ENCODE results near the gene POU5F1.
"Not testable (repeated sequence)": the region's sequence is repeated elsewhere in the genome, so short reads cannot be mapped to it uniquely, and the experiment has no call there.

Gene POU5F1

DNA sequence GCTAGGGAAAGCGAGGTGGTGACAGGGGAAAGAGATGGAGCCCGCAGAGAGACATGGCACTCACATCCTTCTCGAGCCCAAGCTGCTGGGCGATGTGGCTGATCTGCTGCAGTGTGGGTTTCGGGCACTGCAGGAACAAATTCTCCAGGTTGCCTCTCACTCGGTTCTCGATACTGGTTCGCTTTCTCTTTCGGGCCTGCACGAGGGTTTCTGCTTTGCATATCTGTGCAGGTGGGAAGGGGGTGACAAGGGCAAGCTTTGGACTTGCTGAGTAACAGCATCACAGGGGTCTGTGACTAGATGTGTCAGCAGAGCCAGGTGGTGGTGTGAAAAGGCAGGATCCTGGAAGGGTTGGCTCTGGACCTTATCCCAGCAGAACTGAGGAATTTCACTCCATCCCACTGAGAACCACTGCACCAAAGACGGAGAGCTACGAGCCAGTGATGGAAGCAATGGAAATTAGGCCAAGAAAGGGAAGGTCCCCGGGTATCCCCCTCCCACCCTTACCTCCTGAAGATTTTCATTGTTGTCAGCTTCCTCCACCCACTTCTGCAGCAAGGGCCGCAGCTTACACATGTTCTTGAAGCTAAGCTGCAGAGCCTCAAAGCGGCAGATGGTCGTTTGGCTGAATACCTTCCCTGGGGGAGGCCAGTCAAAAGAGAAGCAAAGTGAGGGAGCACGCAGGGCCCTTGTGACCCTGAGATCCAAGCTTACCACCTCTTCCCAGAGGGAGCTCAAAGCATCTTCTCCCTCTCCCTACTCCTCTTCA lies 5.2 kb downstream of the POU5F1 start:
- not testable (repeated sequence) for FAIRE-seq

DNA sequence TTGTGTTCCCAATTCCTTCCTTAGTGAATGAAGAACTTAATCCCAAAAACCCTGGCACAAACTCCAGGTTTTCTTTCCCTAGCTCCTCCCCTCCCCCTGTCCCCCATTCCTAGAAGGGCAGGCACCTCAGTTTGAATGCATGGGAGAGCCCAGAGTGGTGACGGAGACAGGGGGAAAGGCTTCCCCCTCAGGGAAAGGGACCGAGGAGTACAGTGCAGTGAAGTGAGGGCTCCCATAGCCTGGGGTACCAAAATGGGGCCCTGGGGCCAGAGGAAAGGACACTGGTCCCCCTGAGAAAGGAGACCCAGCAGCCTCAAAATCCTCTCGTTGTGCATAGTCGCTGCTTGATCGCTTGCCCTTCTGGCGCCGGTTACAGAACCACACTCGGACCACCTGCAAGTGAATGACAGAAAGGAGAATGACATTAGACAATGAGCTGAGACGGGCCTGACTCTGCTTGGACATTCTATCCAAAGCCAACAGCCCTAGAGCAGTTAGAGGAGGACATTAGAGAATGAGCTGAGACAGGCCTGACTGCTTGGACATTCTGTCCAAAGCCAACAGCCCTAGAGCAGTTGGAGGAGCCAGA lies 5.9 kb downstream of the POU5F1 start:
- not testable (repeated sequence) for FAIRE-seq

DNA sequence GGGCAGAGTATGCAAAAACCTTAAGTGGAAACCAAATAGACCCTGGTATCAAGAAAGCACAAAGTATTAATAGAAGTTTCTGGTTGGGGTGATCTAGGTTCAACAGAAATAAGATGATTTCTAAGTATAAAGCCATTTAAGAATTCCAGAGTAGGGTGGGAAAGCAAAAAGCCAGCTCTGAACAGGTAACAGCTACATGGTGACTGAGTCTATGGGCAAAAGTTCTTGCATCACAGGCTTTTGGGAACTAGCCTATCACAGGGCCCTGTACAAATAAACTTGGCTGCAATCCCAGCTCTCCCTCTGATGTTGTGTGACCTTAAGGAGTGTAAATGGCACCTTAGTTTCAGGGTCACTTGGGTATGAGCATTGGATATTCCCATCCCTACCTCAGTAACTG lies 6.6 kb downstream of the POU5F1 start:
- no peak for FAIRE-seq

DNA sequence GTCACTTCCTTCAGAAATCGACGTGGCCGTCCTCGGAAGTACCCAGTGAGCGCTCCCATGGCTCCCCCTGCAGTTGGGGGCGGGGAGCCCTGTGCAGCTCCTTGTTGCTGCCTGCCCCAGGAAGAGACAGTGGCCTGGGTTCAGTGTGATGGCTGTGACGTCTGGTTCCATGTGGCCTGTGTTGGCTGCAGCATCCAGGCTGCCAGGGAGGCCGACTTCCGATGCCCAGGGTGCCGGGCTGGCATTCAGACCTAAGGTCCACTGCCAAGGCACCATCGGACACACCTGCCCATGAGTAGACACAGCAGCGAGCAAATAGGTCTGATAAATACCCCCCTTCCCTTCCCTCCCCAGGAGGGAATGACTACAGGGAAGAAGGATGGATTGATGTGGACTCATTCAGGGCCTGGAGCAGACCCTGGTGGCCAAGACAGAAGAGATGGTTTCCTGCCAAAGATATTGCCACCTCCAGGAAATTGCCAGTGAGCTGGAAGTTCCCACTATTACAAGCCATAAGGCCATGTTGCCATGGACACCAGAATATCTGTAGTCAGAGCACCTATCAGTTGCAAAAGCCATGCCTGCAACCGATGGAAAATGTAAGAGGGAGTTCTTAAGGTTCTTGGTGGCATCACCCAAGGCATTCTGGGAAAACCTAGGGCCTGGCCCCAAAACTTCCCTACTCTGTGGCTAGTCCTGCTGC lies 7.9 kb downstream of the POU5F1 start:
- no peak for FAIRE-seq

DNA sequence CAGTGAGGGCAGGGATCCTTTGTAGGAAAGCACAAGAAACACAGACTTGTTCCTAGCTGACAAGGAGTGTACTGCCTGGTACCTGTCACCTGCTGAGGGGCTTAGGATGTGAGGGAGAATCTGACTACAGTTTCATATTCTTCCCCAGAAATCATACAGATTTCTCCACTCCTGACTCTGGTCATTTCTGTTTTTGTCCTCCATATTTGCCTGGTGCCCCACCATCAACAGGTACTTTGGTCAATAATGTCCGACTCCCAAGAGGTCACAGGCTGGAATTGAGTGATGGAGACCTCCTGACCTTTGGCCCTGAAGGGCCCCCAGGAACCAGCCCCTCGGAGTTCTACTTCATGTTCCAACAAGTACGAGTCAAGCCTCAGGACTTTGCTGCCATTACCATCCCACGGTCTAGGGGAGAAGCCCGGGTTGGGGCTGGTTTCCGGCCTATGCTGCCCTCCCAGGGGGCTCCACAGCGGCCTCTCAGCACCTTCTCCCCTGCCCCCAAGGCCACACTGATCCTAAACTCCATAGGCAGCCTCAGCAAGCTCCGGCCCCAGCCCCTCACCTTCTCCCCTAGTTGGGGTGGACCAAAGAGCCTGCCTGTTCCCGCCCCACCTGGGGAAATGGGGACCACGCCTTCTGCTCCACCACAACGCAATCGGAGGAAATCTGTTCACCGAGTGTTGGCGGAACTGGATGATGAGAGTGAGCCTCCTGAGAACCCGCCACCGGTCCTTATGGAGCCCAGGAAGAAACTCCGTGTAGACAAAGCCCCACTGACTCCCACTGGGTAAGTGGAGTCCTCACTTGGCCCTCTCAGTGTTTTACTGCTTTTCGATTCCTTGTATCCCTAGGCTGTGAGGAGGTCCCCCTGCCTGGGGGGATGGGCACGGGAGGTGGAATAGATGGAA lies 9.0 kb downstream of the POU5F1 start:
- no peak for FAIRE-seq

DNA sequence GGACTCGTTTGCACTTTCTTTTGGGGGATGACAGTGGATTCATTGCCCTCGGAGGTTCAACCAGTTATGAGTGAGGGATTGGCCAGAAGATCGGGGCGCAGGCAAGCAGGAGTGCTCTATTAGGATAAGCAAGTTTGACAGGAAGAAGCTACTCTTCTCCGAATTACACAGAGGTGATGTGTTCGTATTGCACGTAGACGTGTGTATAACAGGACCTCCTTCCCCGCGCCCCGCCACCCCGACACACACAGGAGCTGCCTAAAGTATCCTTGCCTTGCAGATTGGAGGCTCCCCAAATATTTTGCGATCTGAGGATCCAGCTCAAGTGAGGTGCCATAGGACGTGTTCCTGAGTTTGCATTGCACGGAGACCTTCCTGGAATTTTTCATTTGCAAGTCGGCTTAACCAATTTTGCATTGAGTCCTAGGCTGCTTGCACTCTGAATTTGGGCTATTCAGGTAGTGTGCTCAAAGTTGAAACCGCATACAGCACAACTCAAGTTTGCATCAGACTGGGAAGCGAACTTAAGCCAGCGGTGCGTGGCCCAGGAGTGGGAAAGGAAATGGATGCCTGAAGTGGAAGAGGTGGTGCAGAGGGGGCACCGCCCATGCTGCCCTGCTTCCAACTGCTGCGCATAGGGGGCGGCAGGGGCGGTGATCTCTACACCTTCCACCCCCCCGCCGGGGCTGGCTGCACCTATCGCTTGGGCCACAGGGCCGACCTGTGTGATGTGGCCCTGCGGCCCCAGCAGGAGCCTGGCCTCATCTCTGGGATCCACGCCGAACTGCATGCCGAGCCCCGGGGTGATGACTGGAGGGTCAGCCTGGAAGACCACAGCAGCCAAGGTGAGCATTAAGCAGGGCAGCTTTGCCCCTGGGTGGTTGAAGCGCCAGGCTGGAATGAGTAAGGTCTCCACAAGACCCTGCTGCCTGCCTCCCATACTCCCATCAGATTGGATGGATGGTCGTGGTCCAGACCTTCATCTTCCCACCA lies 11.3 kb downstream of the POU5F1 start:
- FAIRE-seq: no peak

DNA sequence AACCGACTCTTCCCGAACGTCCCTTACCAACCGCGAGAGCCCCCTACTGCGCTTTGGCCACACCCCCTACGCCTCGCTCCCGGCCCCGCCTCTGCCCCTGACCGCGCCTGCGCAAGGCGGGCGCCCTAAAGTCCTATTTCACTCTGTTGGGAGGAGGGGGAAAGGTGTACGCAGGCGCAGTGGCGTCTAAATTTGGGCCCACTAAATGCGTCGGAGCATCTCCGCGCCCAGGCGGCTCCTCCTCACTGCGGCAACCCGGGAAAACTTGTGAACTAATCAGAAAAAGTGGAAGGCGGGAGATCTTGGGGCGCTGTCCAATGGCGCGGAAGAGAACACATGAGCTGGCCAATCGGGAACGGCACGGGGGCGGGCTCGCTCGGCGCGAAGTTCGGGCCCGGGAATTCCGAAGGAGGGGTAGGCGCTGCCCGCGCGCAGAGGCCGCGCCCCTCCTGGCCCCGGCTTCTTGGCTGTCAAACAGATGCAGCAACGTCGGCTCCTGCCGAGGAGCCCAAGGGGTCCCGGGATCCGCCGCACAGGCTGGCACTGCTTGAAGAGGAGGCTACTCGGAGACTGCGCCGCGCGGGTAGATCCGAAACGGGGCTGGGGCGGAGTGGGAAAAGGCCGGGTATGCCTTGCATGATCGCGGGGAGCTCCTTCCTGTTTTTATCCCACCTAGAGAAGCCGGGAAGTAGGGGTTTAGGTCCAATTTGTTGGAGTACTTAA lies 12.2 kb downstream of the POU5F1 start, which contains the start of gene TCF19:
TSS of gene TCF19 (plus strand) at position 450 of the 723 bp plus-strand sequence. CDS start 881 bp downstream, outside the sequence.
- peak; percentile 98 for FAIRE-seq

DNA sequence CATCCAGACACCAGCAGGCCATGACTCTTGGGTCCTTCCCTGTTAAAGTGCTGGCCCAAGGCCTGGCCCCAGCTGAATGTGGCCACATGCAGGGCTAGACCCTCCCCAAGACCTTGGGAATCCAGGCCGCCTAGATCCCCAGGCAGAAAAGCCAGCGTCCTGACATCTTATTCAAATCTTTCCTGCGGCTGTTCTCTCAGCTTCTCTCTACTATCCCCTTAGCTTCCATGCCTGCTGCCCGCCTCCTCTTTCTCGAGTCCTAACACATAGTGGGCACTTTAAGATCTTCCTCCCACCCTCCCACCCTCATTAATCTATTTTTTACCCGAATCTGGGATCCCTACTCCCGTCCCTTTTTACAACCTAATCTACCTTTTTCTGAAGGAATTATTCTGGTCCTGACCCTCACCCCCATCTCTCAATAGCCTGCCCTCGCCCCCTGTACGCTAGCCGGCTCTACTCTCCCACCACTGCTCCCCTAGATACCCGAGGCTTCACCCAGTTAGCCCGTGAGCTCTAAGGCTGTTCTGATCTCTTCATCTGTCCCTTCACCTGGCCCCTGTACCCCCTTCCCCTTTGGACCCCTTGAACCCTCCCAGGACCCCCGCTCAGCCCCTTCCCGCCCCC lies 12.9 kb downstream of the POU5F1 start, which contains the start of gene CCHCR1:
TSS of gene CCHCR1 (minus strand) at position 290 of the 627 bp plus-strand sequence. CDS start at position 88, 202 bp downstream.
- no peak for FAIRE-seq

DNA sequence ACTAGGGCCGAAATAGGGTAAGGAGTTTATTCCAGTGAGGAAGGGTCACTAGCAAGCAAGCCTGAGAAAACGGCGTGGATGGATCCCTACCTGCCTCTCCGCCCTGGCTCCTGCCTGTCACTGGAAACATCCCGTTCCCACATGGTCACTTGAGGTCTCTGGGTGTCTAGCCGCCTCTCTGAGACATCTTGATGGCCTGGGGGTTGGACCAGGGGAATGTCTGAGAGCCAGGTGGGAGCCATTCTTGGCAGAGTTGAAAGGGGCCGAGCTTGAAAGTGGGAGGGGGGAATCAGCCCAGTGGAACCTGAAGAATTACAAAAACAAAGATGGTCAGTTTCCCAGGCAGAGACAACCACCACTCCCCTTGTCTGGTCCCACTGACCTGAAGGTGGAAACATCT lies 13.8 kb downstream of the POU5F1 start:
- FAIRE-seq: no peak

DNA sequence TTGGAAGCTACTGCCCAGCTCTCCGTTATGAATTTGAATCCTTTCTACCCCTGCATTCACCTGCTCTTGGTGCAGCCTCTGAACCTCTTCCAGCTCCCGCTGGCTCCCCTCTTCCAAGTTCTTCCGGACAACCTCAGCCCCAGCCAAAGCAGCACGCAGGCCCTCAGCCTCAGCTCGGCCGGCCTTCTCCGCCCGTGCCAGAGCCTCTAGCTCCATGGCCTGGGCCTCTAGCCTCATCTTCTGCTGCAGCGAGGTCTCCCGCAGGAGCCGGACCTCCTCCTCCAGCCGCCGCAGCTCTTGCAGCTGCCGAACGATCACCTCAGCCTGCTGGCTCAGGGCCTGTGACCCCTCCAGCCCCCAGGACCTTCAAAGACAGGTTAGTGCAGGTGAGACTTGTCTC lies 16.0 kb downstream of the POU5F1 start:
- FAIRE-seq: no peak

DNA sequence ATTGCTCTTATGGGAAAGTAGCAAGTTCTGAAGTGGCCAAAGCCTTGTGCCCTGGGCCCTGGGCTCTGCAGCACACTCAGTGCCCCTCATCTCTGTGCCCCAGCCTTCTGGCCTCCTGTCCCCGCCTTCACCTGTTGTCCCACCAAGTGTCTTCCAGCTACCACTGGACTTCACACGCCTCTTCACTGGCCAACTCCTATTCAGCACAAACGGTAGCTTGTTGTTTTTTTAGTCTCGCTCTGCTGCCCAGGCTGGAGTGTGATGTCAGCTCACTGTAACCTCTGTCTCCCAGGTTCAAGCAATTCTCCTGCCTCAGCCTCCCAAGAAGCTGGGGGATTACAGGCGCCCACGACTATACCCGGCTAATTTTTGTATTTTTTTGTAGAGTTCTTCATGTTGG lies 17.7 kb downstream of the POU5F1 start:
- no peak for FAIRE-seq

DNA sequence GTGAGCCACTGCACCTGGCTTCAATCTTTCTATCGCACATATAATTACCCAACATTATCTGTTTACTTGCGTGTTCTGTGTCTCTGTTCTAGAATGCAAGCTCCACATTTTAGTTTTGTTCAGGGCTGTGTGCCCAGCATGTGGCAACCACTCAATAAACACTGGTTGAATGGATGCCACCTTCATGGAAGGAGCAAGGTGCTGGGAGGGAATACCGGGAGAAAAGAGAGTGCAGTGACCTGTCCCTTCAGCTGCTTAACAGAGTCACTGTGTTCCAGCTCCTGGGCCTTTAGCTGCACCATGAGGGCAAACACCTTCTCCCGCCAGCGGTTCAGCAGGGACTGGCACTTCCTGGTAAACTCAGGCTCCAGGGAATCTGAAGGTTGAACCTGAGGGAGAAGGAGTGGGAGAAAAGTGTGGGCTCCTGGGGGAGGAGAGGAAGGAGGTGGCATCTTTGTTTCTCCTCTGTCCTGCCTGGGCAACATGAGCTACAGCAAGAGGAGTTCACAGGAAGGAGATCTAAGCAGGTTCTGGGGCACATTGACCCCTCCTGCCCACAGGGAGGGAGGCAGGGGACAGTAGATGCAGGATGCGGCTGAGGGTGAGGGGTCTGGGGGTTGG lies 20.5 kb downstream of the POU5F1 start:
- no peak for FAIRE-seq

DNA sequence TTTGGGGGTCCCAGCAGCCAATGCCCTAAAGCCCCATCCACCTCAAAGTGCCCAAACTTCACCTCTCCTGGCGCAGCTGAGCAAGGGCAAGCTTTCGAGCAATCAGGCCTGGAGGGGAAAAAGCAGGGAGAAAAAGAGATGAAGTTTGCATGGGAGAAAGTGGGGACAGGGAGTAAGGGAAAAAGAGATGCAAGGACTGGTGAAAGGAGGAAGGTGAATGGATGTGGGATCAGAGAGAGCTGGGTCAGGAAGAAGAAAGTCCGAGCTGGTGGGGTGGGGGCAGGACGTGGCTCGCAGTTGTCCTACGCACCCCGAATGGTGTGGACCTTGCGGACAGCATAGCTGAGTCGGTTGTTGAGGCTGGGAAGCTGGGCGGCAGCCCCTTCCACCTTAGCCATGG lies 25.1 kb downstream of the POU5F1 start:
- no peak for FAIRE-seq

DNA sequence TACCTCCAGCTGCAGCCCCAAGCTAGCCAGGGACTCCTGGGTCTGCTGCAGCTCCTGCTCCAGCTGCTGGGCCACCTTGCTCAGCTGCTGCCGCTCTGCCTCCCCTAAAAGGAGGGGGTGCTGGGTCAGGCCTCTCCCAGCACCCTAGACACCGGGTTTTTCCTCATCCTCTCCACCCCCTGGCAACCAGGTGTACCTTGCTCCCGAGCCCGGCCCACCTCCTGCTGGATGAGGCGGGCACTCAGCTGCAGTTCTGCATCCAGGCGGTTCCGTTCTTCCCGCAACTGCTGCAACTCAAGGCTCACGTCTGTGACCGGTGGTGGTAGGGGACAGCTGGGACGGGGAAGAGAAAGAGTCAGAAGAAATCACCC lies 25.5 kb downstream of the POU5F1 start:
- FAIRE-seq: no peak

DNA sequence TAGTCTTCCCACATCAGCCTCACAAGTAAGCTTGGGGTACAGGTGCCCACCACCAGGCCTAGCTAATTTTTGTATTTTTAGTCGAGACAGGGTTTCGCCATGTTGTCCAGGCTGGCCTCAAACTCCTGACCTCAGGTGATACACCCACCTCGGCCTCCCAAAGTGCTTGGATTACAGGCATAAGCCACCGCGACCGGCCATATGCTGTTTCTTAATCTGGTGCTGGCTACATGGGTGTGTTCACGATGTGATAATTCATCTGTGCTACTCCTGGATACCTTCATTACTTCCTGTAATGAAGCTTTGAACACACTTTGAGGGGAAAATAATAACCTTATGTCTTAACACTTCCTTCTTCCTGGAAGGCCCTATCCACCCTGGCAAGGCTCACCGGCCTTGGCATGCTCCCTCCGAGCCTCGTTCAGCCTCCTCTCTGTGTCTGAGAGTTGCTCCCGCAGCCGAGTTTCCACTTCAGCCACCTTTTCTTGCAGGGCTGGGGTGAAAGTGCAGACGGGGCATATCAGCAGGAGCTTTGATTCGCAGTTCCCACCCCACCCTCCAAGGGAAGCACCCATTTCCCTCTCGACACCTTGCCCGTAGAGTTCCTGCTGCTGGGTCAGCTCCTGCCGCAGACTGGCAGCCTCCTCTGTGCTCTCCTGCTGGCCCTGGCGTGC lies 26.0 kb downstream of the POU5F1 start:
- FAIRE-seq: no peak

DNA sequence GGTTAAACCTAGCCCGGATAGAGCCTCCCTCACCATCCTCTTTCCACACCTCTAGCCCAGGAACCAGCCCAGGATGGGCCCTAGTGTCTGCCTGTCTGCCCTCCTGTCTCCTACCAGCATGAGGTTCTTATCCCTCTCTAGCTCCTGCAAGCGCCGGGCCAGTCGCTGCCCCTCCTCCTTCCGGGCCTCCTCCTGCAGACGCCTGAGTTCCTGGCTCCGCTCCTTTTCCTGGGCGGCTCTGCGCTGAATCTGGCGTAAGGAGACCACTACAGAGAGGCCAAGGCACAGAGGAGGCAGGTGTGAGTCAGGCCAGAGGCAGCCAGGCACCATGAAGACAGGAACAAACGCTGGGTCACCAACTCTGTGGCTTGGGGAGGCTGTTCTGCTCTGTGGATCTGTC lies 27.3 kb downstream of the POU5F1 start:
- no peak for FAIRE-seq

DNA sequence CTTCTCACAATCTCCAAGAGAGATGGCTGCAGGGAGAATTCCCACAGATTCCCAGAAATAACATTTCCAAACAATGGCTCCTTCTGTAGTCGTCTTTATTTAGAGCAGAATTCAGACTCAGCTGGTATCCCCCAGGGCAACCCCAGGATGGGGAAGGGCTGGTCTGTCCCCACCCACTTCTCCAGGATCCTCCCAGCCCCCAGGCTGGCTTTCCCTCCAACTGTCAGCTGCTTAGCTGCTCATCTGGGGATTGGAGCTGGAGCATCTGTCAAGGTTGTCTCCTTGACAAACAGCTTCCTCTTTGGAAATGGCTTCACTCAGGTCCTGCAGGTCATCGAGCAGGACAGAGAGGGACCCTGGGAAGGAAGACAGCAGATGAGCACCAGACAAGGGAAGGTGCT lies 28.1 kb downstream of the POU5F1 start:
- no peak for FAIRE-seq

DNA sequence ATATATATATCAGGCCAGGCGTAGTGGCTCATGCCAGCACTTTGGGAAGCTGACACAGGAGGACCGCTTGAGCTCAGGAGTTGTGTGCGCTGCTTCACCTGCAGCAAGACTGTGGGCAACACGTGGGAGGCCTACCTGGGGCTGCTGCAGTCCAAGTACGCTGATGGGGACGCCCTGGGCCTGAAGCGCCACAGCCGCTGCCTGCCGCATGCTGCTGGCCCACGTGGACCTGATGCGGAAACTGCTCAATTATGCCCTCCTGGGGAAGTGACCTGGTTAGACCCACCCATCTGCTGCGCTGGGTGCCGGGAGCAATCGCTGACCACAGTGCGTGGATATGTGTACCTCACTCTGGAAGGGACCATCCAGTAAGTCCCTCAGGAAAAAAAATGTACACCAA lies 29.8 kb downstream of the POU5F1 start:
- no peak for FAIRE-seq

DNA sequence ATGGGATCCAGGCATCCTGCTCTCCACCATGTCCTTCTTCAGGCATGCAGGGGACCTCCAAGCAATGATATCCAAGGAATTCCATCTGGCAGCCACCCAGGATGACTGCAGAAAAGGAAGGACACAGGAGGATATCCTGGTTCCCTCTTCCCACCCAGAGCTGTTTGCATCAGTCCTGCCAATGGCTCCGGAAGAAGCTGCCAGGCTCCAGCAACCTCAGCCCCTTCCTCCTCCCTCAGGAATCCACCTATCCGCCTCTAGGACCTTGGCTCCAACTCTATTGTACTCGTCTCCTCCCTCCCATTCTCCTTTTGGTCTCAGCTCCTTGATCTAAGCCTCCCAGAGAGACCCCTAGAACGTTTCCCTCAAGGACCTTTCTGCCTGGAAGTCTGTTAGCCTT lies 30.9 kb downstream of the POU5F1 start:
- no peak for FAIRE-seq
